ENCODE data around the gene RFFL.
A peak's percentile ranks its signal among the peaks of the same experiment; 100 is the strongest.

RFFL gene

GRCh38 chr17:34974794-34975785 is 88.4 kb downstream of the RFFL start:
- Histone ChIP-seq H3K27ac (ENCODE audit: low read length) (no peak overlapping the region), H3K9ac (ENCODE audit: low read length) (no peak overlapping the region), H3K4me2 (ENCODE audit: low read length) (no peak overlapping the region)

GRCh38 chr17:34974179-34974578 is 89.3 kb downstream of the RFFL start:
- no peak for TF ChIP-seq CTCF (IDR thresholded peaks at IDR 0.05; ENCODE audit: low read depth, low read length)
- no peak for TF ChIP-seq EZH2phosphoT487 (IDR thresholded peaks at IDR 0.05; ENCODE audit: low read depth)
- Histone ChIP-seq H3K4me3 (ENCODE audit: low read length) (no peak overlapping the region), H3K79me2 (ENCODE audit: low read length) (no peaks in the 10 kb centered on the region), H3K27me3 (ENCODE audit: low read depth, low read length) (no peaks in the 10 kb centered on the region), H3K27ac (ENCODE audit: low read length) (no peak overlapping the region), H4K20me1 (ENCODE audit: insufficient read depth, low read length) (no peaks in the 10 kb centered on the region), H3K4me1 (ENCODE audit: low read length) (peaks cover 4% of the 10 kb centered on the region), H3K9ac (ENCODE audit: low read length) (no peak overlapping the region), H3K36me3 (replicated peaks; ENCODE audit: low read depth, low read length) (no peaks in the 10 kb centered on the region), H3K4me2 (ENCODE audit: low read length) (no peak overlapping the region), H3K9me3 (ENCODE audit: insufficient read depth, low read length) (no peaks in the 10 kb centered on the region), H2AFZ (ENCODE audit: low read depth, low read length) (no peak overlapping the region)

More at GRCh38 chr17:34974794-34975785, 88.4 kb downstream of the RFFL start:
- no peaks in the 10 kb centered on the region for H3K36me3 ChIP-seq (replicated peaks; ENCODE audit: low read depth, low read length)
- no peaks in the 10 kb centered on the region for H3K27me3 ChIP-seq (ENCODE audit: low read depth, low read length)
- H3K9me3 ChIP-seq (ENCODE audit: insufficient read depth, low read length) = no peaks in the 10 kb centered on the region
- H2AFZ ChIP-seq (ENCODE audit: low read depth, low read length) = no peak overlapping the region
- no peak overlapping the region for H3K4me3 ChIP-seq (ENCODE audit: low read length)
- TF ChIP-seq CTCF (IDR thresholded peaks at IDR 0.05; ENCODE audit: low read depth, low read length) = no peak
- no peak for TF ChIP-seq EZH2phosphoT487 (IDR thresholded peaks at IDR 0.05; ENCODE audit: low read depth)
- H3K79me2 ChIP-seq (ENCODE audit: low read length) = 0 out of 2 replicates have a peak, but pooled peaks cover 3% of the 10 kb centered on the region
- peaks cover 9% of the 10 kb centered on the region for H3K4me1 ChIP-seq (ENCODE audit: low read length)
- no peaks in the 10 kb centered on the region for H4K20me1 ChIP-seq (ENCODE audit: insufficient read depth, low read length)

- TF ChIP-seq EZH2phosphoT487 (IDR thresholded peaks at IDR 0.05; ENCODE audit: low read depth) = no peak
- TF ChIP-seq CTCF (IDR thresholded peaks at IDR 0.05; ENCODE audit: low read depth, low read length) = no peak
- Histone ChIP-seq H3K27ac (ENCODE audit: low read length) (peak within 1 kb of the TSS; percentile 69), H3K4me2 (ENCODE audit: low read length) (peak within 1 kb of the TSS; percentile 99), H3K4me1 (ENCODE audit: low read length) (peaks cover 14% of the 10 kb centered on the region), H3K27me3 (ENCODE audit: low read depth, low read length) (no peaks in the 10 kb centered on the region), H3K9me3 (ENCODE audit: insufficient read depth, low read length) (no peaks in the 10 kb centered on the region), H3K79me2 (ENCODE audit: low read length) (peaks cover 27% of the 10 kb centered on the region), H3K36me3 (replicated peaks; ENCODE audit: low read depth, low read length) (peaks cover 9% of the 10 kb centered on the region), H2AFZ (ENCODE audit: low read depth, low read length) (peak within 1 kb of the TSS; percentile 78), H4K20me1 (ENCODE audit: insufficient read depth, low read length) (no peaks in the 10 kb centered on the region), H3K9ac (ENCODE audit: low read length) (peak within 1 kb of the TSS; percentile 92), H3K4me3 (ENCODE audit: low read length) (peak within 1 kb of the TSS; percentile 85)
These were observed 102.2 kb downstream of the RFFL start, which contains the start of the genes CCT6B and ZNF830 for GRCh38 chr17:34961093-34961911. Gene CCT6B (minus strand): TSS chr17:34961460. CDS start chr17:34961393, 67 bp downstream. Gene ZNF830 (plus strand): TSS chr17:34961540. CDS start chr17:34961567, 27 bp downstream.

All from OCI-LY3 (cell line).